Kidney tubule cell (primary cell): Measurements from ENCODE around the gene NCOR2.

Experiments used
- DNase-seq: peaks from one replicate; pipeline ENCODE4 v3.0.0-alpha.2; 2018; ENCODE audit warnings: low spot score

The NCOR2 gene

DNA sequence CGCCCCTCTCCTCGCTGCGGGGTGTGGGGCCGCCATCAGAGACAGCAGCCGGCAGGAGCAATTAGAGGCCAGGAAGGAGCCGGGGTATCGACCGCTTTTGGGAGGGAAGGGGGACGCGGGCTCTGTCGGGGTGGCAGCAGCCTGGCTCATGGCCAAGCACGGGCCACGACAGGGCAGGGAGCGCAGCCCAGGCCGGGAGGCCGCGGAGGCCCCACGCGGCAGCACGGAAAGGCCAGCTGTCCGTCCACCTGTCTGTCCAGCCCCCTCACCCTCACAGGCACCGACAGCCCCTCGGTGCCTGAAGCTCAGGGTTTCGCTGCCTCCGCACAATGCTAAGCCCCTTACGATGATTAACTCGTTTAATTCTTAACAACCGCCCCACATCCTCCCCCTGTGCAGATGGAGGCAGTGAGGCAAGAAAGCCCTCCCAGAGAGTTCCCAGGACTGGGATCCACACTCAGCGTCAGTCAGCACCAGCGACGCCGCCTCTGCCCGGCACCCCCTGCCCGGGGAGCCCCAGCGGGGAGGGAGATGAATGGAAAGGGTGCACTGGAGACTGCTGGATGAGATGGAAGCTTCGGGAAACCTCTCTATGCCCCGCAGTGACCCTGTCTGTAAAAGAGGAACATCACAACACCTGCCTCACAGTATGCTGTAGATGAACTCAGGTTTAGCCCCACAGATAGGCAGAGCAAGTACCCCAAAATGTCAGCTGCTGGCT is 23.7 kb downstream of the NCOR2 start:
- peak; percentile 90 for DNase-seq

DNA sequence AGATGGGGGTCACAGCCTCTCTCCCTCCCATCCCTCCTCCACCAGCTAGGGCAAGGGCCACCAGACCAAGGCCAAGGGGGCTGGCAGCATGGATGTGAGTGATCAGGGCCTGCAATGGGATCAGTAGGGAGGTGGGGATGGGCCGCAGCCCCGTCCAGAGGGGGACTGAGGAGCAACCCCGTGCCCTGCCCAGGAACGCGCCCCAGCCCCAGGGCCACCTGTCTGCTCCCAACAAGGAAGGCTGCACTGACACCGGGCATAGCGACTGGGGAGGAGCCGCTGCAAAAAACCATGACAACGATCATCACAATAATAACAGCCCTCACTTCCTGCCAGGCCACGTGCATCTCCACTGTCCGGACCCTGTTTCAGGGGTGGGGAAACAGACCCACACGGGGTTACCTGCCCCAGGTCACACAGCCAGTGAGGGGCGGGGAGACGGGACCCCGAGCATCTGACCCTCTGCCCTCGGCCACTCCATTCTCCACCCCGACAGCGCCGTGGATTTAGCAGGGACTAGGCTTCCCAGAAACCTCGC is 24.3 kb downstream of the NCOR2 start:
- peak; percentile 85 for DNase-seq

DNA sequence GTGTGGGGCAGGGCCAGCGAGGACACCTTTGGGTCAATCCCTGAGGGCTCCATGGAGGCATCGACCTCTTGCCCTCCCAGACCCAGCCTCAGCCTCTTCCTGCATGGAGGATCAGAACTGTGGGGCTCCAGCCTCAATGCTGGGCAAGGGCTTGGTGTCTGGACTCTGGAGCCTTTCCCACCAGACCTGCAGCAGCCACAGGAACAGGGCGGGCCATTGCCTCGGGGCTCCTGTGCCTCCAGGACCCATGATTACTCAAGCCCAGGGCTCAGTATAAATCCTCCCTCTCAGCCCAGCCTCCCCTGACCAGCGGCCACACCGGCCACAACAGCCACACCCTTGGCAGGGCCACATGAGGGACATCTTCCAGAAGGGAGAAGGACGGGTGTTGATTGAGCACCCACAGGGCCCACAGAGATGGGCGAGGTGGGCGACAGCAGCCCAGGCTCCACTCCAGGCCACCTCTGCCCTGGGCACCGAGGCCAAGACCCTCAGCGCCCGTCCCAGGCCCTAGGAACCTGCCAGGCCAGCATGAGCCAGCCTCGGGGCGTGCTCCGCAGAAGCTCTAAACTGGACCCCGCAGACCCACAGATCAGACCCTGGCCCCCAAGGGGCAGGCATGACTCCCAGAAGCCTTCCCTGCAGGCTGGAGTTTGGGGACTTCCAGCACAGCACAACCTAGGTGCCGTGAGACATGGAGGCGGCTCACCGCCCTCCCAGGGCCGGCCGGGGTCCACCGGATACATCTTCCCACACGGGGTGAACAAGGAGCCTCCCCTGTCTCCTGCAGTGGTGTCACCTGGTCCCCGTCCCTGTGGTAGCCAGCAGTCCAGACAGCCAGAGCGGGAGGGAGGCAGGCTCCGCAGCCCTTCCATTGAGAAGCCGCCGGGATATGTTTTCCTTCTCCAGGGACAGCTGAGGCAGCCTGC is 25.1 kb downstream of the NCOR2 start:
- DNase-seq, result no peak

DNA sequence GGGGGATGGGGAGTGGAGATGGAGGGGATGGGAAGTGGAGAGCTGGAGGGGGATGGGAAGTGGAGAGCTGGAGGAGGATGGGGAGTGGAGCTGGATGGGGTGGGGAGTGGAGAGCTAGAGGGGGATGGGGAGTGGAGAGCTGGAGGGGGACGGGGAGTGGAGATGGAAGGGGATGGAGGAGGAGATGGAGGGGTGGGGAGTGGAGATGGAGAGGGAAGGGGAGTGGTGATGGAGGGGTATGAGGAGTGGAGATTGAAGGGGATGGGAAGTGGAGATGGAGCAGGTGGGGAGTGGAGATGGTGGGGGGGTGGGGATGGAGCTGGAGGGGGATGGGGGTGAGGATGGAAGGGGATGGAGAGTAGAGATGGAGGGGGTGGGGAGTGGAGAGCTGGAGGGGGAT is 26.1 kb downstream of the NCOR2 start:
- no peak for DNase-seq

DNA sequence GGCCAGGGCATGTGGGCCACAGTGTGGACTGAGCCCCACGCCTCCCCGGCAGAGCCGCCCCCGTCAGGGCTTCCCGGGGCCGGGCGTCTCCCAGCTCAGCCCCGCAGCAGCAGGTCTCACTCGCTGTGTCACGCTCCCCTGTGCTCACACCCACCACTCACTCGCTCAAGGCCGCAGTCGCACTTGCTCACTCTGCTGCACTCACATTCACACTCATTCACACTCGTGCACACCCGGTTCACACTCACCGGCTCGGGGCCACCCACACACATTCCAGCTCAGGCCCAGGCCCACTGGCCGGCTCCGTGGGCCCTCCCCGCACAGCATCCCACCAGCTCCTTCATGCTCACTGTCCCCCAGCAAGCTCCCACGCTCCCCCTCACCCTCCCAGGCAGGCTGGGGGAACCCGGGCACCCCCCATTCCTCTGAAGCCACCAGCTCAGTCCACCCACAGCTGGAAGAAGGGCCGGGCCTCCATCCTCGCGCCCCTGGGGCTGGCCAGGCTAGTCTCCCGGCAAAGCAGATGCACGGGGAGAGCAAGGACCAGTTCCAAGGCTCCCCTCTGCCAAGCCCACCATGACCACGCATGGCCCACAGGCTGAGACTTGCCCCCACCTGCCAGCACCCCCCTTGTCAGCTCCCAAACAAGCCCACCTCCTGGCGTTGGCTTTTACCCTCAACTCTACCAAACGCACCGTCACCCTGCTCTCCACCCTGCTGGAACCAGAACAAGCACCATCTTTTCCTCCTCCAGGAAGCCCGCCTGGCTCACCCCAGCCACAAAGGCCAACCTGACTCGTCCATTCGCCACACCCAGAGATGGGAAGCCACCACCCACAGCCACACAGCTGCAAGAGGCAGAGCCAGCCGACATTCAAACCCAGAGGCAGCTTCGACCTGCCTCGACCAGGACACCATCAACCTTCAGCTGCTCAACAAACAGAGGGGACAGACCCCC is 28.0 kb downstream of the NCOR2 start:
- DNase-seq, result no peak

DNA sequence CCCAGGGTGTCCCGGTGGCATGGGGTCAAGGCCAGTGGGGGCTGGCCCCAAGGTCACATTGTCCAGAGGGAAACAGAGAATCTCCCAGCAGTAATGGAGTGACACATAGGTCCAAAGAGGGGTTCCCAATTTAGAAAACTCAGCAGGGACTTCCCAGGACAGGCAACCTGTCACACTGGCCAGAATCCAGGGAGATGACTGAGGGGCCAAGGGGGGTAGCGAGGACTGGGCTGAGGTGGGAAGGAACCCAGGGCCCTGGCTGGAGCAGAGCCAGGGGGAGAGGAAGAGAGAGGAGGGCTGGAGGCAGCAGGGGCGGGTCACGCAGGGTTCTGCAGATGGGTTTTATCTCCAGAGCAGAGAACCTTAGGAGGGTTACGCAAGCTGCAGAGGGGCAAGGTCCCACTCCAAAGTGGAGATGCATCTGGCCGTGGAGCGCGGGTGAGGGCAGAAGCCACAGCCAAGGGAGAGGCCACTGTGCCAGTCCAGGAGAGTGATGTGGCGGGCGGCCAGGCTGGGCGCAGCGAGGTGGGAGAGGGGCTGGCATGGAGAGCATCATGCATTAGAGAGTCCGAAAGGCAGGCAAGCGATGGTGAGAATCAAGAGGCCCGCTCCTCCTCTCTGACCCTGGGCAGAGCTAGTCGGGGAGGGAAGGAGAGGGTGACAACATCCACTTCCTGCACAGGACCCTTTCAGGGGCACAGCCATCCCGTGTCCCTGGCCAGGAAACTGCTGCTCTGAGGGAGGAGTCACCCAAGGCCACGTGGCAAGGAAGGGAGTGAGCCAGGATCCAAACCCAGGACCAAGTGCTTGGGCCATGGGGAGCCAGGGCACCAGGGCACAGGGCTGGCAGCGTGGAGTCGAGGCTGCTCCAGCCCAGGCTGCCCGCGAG is 29.0 kb downstream of the NCOR2 start:
- DNase-seq, result peak; percentile 42

DNA sequence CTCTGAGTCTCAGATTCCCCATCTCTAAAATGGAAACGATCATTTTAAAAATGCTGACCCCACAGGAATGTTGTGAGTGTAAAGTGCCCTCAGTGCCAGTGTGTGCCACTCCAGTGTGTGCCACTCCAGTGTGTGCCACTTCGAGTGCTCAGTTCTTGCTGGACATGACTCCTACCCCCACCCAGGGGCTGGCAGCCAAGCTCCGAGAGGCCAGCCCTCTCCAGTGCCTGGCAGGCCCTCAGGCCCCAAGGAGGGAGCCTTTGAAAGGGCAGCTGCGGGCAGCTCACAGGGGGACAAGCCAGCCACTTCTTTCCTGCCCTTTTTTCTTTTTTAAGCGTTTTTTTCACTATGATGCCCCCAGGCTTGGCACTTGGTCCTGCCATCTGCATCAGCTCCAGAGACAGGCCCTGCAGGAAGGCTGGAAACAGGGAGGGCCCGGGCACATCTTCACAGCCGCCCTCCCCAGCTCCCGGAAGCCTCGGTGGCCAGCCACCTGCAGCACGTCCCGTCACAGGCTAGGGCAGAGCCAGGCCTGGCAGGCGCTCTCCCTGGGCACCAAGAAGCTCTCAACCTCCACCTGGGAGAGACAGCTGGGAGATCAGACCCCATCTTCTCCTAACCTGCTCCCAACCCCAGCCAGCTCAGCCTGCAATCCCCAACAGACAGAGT is 29.8 kb downstream of the NCOR2 start:
- DNase-seq, result no peak

DNA sequence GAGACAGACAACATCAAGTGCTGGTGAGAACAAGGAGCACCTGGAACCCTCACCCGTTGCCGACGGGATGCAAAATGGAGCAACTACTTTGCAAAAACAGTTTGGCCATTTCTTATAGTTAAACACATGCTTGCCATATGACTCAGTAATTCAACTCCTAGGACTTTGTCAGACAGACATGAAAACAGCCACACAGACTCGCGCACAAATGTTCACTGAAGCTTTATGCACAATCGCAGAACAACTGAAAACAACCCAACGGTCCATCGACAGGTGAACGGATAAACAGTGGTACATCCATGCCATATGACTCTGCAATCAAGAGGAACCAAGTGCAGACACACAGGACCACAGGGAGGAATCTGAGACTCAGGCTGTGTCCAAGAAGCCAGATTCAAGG is 30.8 kb downstream of the NCOR2 start:
- DNase-seq, result no peak

DNA sequence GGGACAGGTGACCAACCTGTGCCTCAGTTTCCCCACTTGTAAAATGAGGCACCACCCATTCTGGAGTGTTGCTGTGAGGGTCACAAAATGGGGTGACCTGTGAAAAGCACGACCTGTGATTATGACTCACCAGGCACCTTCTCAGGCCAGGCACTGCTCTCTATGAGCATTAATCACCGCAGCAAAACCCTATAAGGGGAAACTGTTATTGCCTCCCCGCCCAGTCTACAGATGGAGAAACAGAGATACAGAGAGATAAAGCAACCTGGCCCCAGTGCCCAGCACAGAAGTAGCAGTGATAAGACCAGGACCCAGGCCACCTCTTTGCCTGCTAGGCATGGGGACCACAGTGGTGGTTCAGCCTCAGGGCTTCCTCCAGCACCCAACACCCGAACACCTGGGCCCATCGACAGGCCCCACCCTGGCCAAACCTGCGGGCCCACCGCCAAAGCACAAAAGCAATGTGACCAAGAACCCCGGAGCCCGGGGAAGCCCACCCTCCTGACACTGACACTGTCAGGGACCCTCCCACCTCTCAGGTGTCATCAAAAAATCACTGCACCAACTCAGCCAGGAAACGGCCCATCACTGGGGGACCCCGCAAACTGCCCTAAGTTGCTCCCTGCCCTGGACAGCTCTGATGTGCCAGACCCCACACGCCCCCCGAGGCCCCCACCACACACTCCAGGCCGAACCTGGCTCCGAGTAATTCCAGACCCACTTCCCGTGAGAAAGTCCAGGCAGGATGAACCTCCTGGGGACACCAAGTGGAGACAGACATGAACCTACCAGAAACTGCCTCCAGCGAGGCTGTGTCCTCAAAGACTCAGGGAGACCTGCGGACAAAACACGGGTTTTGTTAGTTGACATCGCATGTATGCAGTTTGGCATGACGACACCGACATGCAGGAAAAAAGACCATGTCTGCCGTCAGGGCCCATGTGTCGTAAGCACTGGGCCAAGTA is 32.4 kb downstream of the NCOR2 start:
- no peak for DNase-seq

DNA sequence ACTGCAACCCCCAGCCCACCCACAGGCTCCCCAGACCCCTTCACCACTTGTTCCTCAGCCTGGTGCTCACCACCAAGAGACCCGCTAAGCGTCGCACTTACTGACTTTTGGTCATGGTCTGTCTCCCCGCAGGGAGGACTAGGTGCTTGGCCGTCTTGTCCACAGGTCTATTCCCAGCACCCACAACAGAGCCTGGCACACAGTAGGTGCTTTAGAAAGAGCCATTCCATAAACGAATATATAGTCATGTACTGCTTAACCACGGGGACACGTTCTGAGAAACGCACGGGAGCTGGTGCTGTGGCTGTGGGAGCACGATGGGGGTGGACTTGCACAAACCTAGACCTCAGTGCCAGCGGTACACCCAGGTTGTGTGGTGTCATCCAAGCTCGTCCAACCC is 34.0 kb downstream of the NCOR2 start:
- no peak for DNase-seq

DNA sequence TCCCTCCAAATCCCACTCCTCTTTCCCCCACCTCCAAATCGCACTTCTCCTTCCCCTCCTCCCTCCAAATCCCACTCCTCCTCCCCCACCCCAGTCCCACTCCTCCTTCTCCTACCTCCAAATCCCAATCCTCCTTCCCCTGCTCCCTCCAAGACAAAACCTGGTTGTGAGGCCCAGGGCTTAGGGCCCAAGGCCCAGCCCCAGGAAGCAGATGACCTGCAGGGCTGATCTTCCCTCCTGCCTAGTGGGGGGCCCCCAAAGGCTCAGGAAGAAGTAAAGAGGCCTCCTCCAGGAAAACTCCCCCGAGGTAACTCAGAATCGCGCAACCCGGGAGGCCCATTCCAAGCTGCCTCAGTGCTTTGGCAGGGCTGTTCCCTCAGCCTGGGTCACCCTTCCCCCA is 34.4 kb downstream of the NCOR2 start:
- DNase-seq, result no peak

DNA sequence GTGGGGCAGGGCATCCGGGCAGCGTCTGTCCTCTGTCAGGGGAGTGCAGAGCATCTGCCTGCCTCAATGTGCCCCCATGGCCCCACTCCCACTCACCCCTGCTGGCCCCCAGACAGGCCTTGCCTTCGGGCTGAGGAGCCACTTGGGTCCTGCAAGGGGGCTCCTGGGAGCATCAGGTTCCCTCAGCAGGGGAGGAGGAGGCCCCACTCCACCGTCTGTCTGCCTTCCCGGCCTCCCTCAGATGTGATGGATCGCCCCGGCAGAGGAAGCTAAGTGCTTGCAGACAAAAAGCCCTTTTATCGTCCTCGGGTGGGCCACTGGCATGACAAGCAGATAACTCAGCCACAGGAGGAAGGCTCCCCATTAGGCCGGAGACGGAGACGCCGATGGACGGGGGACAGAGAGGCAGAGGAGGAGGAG is 35.1 kb downstream of the NCOR2 start:
- DNase-seq, result no peak

DNA sequence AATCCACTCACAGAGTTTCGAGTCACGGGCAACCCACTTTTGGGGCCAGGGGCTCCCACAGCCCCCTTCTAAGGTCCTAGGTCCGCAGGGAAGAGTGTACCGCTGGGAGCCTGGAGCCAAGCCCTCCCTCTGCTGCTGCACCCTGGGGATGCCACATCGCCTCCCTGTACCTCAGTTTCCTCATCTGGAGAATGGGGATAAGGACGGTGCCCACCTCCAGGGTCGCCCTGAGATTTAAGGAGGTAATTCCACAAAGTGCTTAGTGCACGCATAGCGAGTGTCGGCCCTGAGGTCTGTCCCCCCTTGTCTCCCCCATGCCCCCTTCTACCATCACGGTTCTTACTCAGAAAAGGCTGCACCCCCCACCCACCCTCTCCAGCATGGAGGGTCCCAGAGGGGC is 35.5 kb downstream of the NCOR2 start:
- no peak for DNase-seq

DNA sequence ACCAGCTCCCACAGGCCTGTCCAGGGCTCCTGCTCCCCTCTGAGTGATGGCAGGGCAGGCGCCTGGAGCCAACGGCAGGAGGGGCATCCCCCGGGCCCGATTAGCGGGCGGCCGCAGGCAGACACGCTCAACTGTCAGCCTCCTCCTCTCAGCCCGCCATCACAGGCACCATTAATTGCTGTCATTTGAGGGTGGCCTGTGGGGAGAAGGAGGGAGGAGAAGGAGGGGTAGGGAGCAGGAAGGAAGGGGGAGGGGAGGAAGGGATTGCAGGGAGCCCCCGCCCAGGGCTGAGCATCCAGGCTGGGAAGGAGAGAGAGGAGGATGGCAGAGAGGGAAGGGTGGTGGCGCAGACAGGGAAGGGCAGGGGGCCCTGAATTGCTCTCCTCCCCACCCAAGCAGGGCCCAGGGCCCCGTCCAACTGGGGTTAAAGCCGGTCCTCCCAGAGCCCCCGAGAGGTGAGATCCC is 36.1 kb downstream of the NCOR2 start:
- no peak for DNase-seq

DNA sequence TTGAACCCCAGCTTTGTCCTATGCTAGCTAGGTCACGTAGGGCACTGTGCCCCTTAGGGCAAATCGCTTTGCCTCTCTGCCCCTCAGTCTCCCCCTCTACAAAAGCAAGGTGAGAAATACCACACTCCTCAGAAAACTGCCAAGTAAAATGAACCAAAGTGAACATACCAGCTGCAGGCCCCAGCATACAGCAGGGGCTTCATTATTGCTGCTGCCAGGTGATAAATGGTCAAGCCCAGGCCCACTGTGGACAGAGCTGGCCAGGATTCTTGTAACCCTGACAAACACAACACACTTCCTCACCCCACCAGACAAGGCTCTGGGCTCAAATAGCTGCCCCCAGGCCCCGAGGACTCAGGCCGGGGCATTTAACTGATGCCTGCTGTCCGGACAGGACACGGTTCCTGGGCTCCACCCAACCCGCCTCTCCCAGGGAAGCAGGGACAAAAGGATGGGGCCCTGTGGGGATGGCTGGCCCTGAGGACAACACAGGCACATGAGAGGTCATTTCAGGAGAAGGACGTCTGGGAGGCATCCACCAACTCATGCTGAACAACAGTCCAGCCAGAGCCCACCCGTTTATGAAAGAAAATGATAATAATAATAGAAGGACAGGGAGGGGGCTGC is 36.7 kb downstream of the NCOR2 start:
- no peak for DNase-seq

DNA sequence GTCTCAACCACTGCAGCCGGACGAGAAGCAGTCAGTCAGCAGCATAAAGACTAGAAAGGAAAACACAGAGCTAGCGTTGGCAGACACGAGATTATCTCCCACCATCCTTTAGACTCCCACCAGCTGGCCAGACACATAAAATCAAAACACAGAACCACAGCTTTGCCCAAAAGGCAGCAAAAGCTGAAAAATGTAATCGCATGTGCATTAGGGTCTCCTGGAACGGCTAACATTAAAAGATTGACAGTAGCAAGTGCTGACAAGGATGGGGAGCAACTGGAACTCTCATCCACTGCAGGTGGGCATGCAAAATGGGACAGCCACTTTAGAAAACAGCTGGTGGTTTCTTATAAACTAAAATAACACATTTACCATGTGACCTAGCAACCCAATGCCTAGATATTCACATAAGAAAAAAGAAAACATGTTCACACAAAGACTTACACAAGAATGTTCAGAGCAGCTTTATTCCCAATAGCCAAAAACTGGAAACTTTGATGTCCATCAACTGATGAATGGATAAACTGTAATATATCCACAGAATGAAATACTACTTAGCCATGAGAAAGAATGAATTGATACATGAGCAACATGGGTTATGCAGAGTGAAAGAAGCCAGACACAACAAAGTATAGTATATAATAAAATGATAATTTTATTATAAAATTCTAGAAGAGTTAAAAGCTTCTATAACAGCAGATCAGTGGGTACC is 37.7 kb downstream of the NCOR2 start:
- DNase-seq, result no peak

DNA sequence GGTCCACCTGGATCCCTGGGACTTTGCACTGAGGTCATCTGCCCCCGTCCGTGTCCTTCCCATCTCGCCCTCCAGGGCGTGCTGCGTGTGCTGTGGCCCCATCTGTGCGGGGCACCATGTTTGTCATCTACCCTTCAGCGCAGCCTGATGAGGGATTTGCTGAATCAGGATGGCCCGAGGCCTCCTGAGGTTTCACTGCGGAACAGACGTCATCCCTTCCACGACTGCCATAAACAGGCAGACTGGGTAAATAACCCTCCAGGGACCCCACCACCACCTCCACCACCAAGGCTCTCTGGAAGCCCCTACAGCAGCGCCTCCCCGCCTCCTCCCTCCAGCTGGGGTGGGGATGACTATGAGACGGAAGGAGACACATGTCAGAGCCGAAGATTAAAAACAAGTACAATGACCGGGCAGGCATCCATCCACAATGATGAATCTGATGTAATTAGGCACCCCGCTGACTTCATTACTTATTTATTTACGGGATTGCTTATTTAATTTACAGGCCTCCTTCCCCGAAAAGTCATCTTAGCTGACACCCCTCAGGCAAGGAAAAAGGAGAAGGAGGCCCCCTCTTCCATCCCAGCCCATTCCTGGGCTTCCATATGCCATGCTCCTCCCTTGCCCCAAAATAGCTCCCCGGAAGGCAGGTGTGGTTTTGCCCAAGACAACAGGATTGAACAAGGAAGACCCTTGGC is 39.4 kb downstream of the NCOR2 start:
- DNase-seq, result no peak
